Endothelial cell of umbilical vein (primary cell): ENCODE measurements around the gene MYO7B. TPM values are rescaled to one million over a fixed set of nuclear protein-coding genes. Genes with fewer than 3 reads are reported as not detected.

ENCODE experiments used
- BruUV-seq: library from RNA; stranded (reverse); fragments of 400-500 nt; replicated peaks from 2 replicates; lab custom pipeline; 2021; lab: Mats Ljungman, UMichigan
- CTCF ChIA-PET: fragments of 300-600, 350-600 bp; sonication (Branson Sonifier 250); formaldehyde crosslinking; loops from one replicate; lab custom pipeline; 2021; ENCODE audit warnings: antibody characterized with exemption, inconsistent platforms; lab: Charles Lee
- POLR2A ChIA-PET: fragments of 300-600, 350-600 bp; sonication (Branson Sonifier 250); formaldehyde crosslinking; loops from one replicate; lab custom pipeline; 2021; ENCODE audit warnings: antibody characterized with exemption, inconsistent platforms; lab: Charles Lee
- DNase-seq: peaks from one replicate; pipeline ENCODE4 v3.0.0-alpha.2; 2011; ENCODE audit warnings: low read depth, low spot score
- FAIRE-seq: peaks from 2 replicates; lab custom pipeline; 2011; peaks lifted over from hg19 to GRCh38; lab: Jason Lieb, UNC
- H2AFZ ChIP-seq: 2 replicates; pipeline ENCODE4 v1.6.0; 2012; ENCODE audit warnings: low read depth, low read length, control low read depth, inconsistent platforms
- H3K27ac ChIP-seq: 2 replicates; pipeline ENCODE4 v1.5.1; 2011; ENCODE audit warnings: low read depth, mild to moderate bottlenecking, control low read depth, low read length, moderate library complexity; ENCODE audit not compliant: insufficient read depth
- H3K27me3 ChIP-seq, 2 experiments: 2 replicates each; pipeline versions ENCODE4 v1.6.0 to v1.6.1; 2011; ENCODE audit warnings: low read length in 2 of 2, mixed read lengths in 1 of 2; ENCODE audit not compliant: control insufficient read depth in 2 of 2, insufficient read depth in 2 of 2
- H3K36me3 ChIP-seq, 2 experiments: 2 replicates in 1 of 2; 3 replicates in 1 of 2; pipeline ENCODE4 v1.5.1; 2011; ENCODE audit warnings: low read length in 2 of 2, mild to moderate bottlenecking in 1 of 2, moderate library complexity in 1 of 2; ENCODE audit not compliant: control insufficient read depth in 2 of 2, insufficient read depth in 2 of 2; ENCODE audit errors: extremely low read depth in 1 of 2
- H3K4me1 ChIP-seq: 3 replicates; pipeline ENCODE4 v1.5.1; 2011; ENCODE audit warnings: mild to moderate bottlenecking, low read length; ENCODE audit not compliant: control insufficient read depth, insufficient read depth; ENCODE audit errors: extremely low read depth
- H3K4me2 ChIP-seq: 2 replicates; pipeline ENCODE4 v1.6.1; 2011; ENCODE audit warnings: low read length, control low read depth, mixed read lengths; ENCODE audit not compliant: insufficient read depth
- H3K4me3 ChIP-seq, 3 experiments: fragments of 200-600 bp in 1 of 3; sonication (generic), shearing (Covaris generic) in 1 of 3; replicated peaks in 1 of 3; 2 replicates each; pipeline ENCODE4 v1.5.1; 2011 to 2016; ENCODE audit warnings: control low read depth in 3 of 3, low read length in 3 of 3, mild to moderate bottlenecking in 2 of 3, inconsistent platforms in 1 of 3, low read depth in 1 of 3, moderate library complexity in 1 of 3; ENCODE audit not compliant: insufficient read depth in 1 of 3
- H3K79me2 ChIP-seq: 2 replicates; pipeline ENCODE4 v1.6.0; 2012; ENCODE audit warnings: low read length, inconsistent platforms; ENCODE audit not compliant: control insufficient read depth, insufficient read depth
- H3K9ac ChIP-seq: replicated peaks from 2 replicates; pipeline ENCODE3; 2011; ENCODE audit warnings: low read length, control low read depth; ENCODE audit not compliant: insufficient read depth; ENCODE audit errors: extremely low read depth
- H3K9me1 ChIP-seq: replicated peaks from 3 replicates; pipeline ENCODE4 v1.6.0; 2011; ENCODE audit warnings: mild to moderate bottlenecking, low read length; ENCODE audit not compliant: control insufficient read depth, insufficient read depth; ENCODE audit errors: extremely low read depth
- H3K9me3 ChIP-seq: replicated peaks from 2 replicates; pipeline ENCODE4 v1.5.1; 2012; ENCODE audit warnings: low read length, inconsistent platforms; ENCODE audit not compliant: control insufficient read depth, insufficient read depth
- H4K20me1 ChIP-seq: replicated peaks from 2 replicates; pipeline ENCODE3; 2011; ENCODE audit warnings: mild to moderate bottlenecking, low read length; ENCODE audit not compliant: control insufficient read depth, insufficient read depth; ENCODE audit errors: extremely low read depth
- CTCF ChIP-seq, 2 donors: IDR thresholded peaks; 1 replicate in 1 of 2; 2 replicates in 1 of 2; pipeline ENCODE4 v1.5.1; 2011; ENCODE audit warnings: low read length in 2 of 2, mild to moderate bottlenecking in 2 of 2, moderate library complexity in 2 of 2, control low read depth in 1 of 2, inconsistent platforms in 1 of 2, low read depth in 1 of 2; ENCODE audit not compliant: insufficient read depth in 1 of 2; ENCODE audit errors: extremely low read depth in 1 of 2
- EZH2 ChIP-seq: IDR thresholded peaks from 2 replicates; pipeline ENCODE4 v1.6.1; 2012; ENCODE audit warnings: borderline replicate concordance, low read depth, mild to moderate bottlenecking, moderate library complexity, low read length, inconsistent platforms; ENCODE audit not compliant: severe bottlenecking
- FOS ChIP-seq: IDR thresholded peaks from 2 replicates; pipeline ENCODE4 v1.6.1; 2011; ENCODE audit warnings: mild to moderate bottlenecking, low read length, moderate library complexity, borderline replicate concordance; ENCODE audit not compliant: insufficient read depth
- GATA2 ChIP-seq: IDR thresholded peaks from 2 replicates; pipeline ENCODE4 v1.7.0; 2011; ENCODE audit warnings: low read depth, mild to moderate bottlenecking, moderate library complexity, mixed read lengths, low read length; ENCODE audit not compliant: insufficient read length, insufficient read depth
- JUN ChIP-seq: IDR thresholded peaks from 2 replicates; pipeline ENCODE4 v1.6.1; 2011; ENCODE audit warnings: borderline replicate concordance, low read depth; ENCODE audit not compliant: insufficient read length, insufficient read depth
- MYC ChIP-seq: IDR thresholded peaks from one replicate; pipeline ENCODE4 v1.6.1; 2011; ENCODE audit warnings: mild to moderate bottlenecking, low read depth, low read length
- POLR2A ChIP-seq: IDR thresholded peaks from 2 replicates; pipeline ENCODE4 v1.6.1; 2012; ENCODE audit warnings: low read depth, mild to moderate bottlenecking, control low read depth, low read length
- POLR2AphosphoS5 ChIP-seq: IDR thresholded peaks from 2 replicates; pipeline ENCODE4 v1.6.1; 2012; ENCODE audit warnings: low read depth, mild to moderate bottlenecking, control low read depth, low read length, moderate library complexity; ENCODE audit not compliant: insufficient read depth
- dilution Hi-C: fragments of 300-500 bp; cut with MboI; formaldehyde crosslinking; loops from one replicate; pipeline ENCODE4 v1.15.0; 2019; ENCODE audit warnings: low sequenced_read_pairs; ENCODE audit not compliant: extremely low pct_ligation_motif_present
- intact Hi-C: fragments of 100-400 bp; cut with micrococcal nuclease; formaldehyde crosslinking; loops from one replicate; pipeline ENCODE4 v1.10.0; 2022
- polyA plus RNA-seq, 4 experiments: library from polyadenylated mRNA; depleted of rRNA in 3 of 4; stranded (reverse) in 3 of 4; unstranded in 1 of 4; fragments of >200 nt; gene quantifications; 2 replicates each; pipeline versions ENCODE4 v1.2.1 to v1.2.3, GENCODE V29; 2011 to 2012; ENCODE audit warnings: missing spikeins in 1 of 4
- total RNA-seq: library from RNA; stranded (reverse); gene quantifications from 2 replicates; pipeline ENCODE4 v1.2.3, GENCODE V29; 2021
- TF ChIP-seq, protein P1 (sequence below): IDR thresholded peaks from 2 replicates; pipeline ENCODE4 v1.6.1; 2011; ENCODE audit not compliant: insufficient read depth, insufficient read length

MYO7B gene
- total and polyA plus RNA-seq, 2 donors (not counting 3 experiments of a cell fraction or from before 2014, with no cell fraction given): 0.17 TPM; not detected in 1

DNA sequence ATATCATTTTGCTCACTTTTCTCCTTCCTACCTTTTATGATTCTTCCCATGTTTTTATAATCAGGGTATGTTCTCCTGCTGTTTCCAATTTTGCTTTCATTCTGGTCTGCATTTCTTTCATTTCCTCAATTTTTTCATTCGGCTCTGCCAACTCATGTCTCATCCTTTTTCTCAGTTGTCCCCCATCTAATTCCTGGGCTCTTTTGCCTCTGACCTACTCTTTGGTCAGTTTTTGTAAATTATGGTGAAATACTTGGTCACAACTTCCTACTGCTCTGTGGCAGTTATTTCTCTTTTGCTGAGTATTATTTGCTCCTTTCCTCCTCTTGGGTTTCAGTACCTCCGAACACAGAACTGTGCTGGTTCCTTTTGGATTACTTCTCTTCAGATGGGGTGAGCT is 27.5 kb downstream of the MYO7B start:
- CTCF ChIA-PET: interaction anchor here (6.6 kb wide), 1 partner anchor 28 kb away, joined by 32 read pairs; no protein-coding TSS in a partner anchor
- Histone ChIP-seq H3K4me2 (no peak overlapping the region), H3K79me2 (no peaks in the 10 kb centered on the region), H4K20me1 (no peaks in the 10 kb centered on the region), H3K9me1 (no peaks in the 10 kb centered on the region), H2AFZ (no peak overlapping the region), H3K4me1 (no peaks in the 10 kb centered on the region), H3K36me3 (no peaks in the 10 kb centered on the region), H3K27me3 (peaks cover 7 to 9% of the 10 kb centered on the region in 2 experiments), H3K9ac (no peak overlapping the region), H3K9me3 (no peaks in the 10 kb centered on the region), H3K4me3 (no peak overlapping the region), H3K27ac (no peak overlapping the region)
- no peak for TF ChIP-seq POLR2AphosphoS5
- TF ChIP-seq POLR2A: no peak
- TF ChIP-seq FOS: no peak
- TF ChIP-seq JUN: no peak
- TF ChIP-seq EZH2: no peak
- no peak for TF ChIP-seq MYC
- no peak for TF ChIP-seq CTCF (IDR thresholded peaks at IDR 0.05; ENCODE audit: extremely low read depth in 1 of 2, insufficient read depth in 1 of 2, low read depth in 1 of 2, low read length in 2 of 2)
- TF ChIP-seq, protein P1, sequence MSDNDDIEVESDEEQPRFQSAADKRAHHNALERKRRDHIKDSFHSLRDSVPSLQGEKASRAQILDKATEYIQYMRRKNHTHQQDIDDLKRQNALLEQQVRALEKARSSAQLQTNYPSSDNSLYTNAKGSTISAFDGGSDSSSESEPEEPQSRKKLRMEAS: no peak
- TF ChIP-seq GATA2: no peak
- DNase-seq: no peak
- BruUV-seq: no TSS peak
- FAIRE-seq: no peak
- dilution Hi-C loops: no loop called here
- POLR2A ChIA-PET: no interaction called here
- intact Hi-C loops: loop anchor here (5.0 kb wide), 1 partner anchor 849 kb away; no protein-coding TSS in a partner anchor
